AG09309 (cell line): ENCODE measurements around the gene MYLK.
"Not testable (repeated sequence)": the region's sequence is repeated elsewhere in the genome, so short reads cannot be mapped to it uniquely, and the experiment has no call there.

Experiments used
- DNase-seq: peaks from one replicate; pipeline ENCODE4 v3.0.0-alpha.2; 2010; ENCODE audit warnings: low read depth
- H3K4me3 ChIP-seq: 2 replicates; pipeline ENCODE4 v1.5.1; 2011; ENCODE audit warnings: mild to moderate bottlenecking, low read depth, low read length, moderate library complexity; ENCODE audit not compliant: control insufficient read depth
- CTCF ChIP-seq: IDR thresholded peaks from 2 replicates; pipeline ENCODE4 v1.5.1; 2011; ENCODE audit warnings: mild to moderate bottlenecking, low read depth, low read length, inconsistent platforms; ENCODE audit not compliant: insufficient read depth, control insufficient read depth; ENCODE audit errors: missing control alignments

Gene MYLK

DNA sequence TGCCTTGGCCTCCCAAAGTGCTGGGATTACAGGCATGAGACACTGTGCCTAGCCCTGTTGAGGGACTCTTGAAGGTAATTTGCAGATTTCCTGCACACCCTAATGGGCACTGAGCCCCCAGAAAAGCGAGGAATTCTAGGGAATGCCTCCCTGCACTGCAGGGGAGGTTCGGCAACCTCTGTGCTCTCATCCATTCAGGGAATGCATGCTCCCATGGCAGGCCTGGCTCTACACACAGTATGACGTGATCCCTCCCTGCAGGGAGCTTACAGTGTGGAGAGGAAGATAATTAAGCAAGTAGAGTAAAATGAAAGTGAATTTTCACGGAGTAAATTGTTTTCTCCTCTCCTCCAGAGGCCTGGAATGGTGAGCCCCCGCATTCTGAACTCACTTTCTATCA lies 166.0 kb downstream of the MYLK start:
- no peak for TF ChIP-seq CTCF
- DNase-seq, result no peak
- H3K4me3 ChIP-seq, result no peak overlapping the region

GRCh38 chr3:123717451-123717850 lies 166.7 kb downstream of the MYLK start:
- not testable (repeated sequence) for H3K4me3 ChIP-seq, DNase-seq

- no peak overlapping the region for H3K4me3 ChIP-seq
- TF ChIP-seq CTCF, result no peak
- DNase-seq, result no peak
Observed at GRCh38 chr3:123716411-123716810, 167.7 kb downstream of the MYLK start.

DNA sequence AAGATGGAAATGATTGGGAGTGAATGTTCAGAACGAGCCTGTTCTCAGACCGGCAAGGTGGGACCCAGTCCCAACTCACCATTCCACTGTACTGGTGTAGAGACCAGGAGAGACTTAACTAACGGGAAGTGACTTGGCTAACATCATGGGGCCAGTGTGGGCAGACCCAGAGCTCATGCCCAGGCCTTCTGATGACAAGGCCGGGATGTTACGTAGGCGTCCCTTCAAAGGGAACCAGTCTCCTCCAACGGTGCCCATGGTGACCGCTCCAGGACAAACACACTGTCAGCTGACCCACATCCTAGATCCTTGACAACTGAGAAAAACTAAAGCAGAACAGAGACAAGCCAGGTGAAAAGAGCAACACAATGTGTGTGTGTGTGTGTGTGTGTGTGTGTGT lies 170.9 kb downstream of the MYLK start:
- DNase-seq, result no peak
- no peak for TF ChIP-seq CTCF
- no peak overlapping the region for H3K4me3 ChIP-seq

DNA sequence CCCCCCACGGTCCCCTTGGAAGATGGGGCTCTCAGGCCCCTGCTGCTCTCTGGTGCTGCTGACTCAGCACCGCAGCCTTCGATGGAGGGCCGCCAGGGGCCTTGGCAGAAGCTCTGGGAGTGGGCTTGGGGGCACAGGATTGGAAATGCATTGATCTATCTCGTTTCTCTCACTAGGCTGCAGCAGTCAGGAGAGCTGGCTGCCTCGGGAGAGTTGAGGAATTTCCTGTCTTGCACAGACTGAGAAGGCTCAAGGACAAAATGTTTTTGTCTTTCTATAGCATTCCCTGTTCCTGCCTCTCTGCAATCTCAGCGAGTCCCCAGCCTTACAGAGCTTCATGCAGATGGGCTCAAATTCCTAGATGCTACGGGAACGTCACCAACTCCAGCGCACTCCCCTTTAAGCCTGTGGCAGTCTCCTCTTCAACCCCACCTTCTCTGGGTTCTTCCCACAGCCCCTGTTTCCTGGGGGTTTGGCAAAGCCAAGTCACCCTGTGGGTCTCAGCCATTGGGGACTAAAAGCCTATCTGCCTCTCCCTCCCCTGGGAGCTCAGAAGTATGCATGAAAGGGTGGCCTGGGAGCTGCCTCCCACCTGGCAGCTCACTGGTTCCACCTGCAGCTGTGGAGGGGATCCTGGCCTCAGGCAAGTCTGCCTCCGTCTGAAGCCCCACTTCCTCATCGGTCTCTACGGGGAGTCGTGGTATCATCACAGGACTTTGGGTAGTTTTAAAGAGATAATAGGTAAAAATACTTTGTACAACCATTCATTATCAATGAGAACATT lies 171.9 kb downstream of the MYLK start:
- DNase-seq, result no peak
- H3K4me3 ChIP-seq, result no peak overlapping the region
- TF ChIP-seq CTCF, result no peak

DNA sequence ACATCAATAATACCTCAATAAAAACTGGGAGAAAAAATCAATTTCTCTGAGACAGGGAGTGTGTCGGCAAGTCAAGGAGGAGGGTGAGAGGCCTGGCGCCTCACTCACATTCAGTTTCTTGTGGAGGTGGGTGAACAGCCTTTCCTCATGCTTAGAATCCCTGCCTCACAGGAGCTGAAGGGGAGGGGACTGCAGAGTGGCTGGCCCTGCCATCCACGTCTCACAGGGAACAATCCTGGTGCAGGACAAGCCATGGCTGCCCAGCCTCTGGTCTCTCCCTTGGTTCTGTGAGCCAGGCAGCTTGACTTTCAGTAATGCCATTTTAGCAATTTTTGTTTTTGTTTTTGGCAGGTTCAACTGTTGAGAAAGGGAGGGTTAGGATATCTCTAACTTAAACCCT lies 172.8 kb downstream of the MYLK start:
- DNase-seq, result no peak
- H3K4me3 ChIP-seq, result no peak overlapping the region
- TF ChIP-seq CTCF, result no peak

GRCh38 chr3:123708531-123708930 lies 175.6 kb downstream of the MYLK start:
- no peak overlapping the region for H3K4me3 ChIP-seq
- no peak for TF ChIP-seq CTCF
- DNase-seq, result no peak

DNA sequence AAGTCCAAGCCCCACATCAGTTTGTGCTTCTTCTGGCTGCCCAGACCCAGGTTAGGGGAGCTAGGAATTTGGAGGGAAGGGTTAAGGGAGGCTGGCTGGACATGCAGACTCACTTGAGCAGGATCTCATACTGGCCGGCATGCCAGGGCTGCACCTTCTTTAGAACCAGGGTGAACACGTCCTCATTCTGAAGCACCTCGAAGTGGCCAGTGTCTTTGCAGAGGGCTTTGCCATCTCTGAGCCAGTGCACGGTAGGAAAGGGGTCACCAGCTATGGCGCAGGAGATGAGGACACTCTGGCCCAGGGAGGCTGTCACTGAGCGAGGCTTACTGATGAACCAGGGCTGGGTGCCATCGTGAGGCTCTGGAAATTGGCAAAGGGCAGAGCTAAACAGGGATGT lies 176.5 kb downstream of the MYLK start:
- H3K4me3 ChIP-seq, DNase-seq: not testable (repeated sequence)
